Forelimb muscle (tissue), 1 donor: Measurements from ENCODE around the gene BSG. TPM values are rescaled to one million over a fixed set of nuclear protein-coding genes. Genes with fewer than 3 reads are reported as not detected.

Experiments used
- DNase-seq: peaks from one replicate; pipeline ENCODE4 v3.0.0-alpha.2; 2013; ENCODE audit warnings: low read depth
- polyA plus RNA-seq: library from polyadenylated mRNA; unstranded; fragments of 120-200 nt; gene quantifications from one replicate; pipeline ENCODE4 v1.2.1, GENCODE V29; 2013; ENCODE audit not compliant: insufficient read length

Gene BSG
- 210 TPM for polyA plus RNA-seq

DNA sequence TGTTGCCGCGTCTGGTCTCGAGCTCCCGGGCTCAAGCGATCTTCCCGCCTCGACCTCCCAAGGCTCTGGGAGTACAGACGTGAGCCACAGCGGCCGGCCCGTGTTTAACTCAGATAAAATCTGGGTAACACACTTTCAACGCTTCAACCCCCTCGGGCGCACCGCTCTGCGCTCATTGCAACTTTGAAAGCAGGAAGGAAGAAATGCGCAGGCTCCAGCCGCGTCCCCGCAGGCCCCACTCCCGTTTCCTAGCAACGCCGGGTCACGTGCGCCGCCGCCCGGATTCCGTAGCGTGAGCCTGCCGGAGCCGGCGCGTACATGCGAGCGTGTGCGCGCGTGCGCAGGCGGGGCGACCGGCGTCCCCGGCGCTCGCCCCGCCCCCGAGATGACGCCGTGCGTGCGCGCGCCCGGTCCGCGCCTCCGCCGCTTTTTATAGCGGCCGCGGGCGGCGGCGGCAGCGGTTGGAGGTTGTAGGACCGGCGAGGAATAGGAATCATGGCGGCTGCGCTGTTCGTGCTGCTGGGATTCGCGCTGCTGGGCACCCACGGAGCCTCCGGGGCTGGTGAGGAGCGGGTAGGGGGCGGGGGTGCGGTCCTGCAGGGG, at the start of gene BSG:
Gene BSG (plus strand): TSS at position 457 of the 603 bp plus-strand sequence. CDS start 39 bp downstream, at position 496.
- DNase-seq = peak; percentile 91

DNA sequence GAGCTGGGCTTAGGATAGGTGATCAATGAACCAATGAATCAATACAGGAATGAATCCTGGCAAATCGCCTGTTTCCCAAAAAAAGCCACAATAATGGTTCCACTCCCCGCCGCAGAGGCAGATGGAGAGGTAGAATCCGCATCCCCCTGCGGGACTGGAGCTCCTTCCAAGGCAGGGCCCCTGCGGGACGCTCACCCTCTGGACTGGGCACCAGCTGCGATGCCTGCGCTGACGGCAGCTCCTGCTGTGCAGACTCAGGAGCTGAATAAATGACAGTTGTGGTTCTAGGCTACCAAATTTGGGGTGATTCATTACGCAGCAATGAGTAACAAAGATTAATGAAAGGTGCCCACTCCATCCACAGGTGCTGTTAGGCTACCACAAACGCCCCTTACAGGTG, 49.7 kb upstream of the BSG start:
- DNase-seq = no peak

DNA sequence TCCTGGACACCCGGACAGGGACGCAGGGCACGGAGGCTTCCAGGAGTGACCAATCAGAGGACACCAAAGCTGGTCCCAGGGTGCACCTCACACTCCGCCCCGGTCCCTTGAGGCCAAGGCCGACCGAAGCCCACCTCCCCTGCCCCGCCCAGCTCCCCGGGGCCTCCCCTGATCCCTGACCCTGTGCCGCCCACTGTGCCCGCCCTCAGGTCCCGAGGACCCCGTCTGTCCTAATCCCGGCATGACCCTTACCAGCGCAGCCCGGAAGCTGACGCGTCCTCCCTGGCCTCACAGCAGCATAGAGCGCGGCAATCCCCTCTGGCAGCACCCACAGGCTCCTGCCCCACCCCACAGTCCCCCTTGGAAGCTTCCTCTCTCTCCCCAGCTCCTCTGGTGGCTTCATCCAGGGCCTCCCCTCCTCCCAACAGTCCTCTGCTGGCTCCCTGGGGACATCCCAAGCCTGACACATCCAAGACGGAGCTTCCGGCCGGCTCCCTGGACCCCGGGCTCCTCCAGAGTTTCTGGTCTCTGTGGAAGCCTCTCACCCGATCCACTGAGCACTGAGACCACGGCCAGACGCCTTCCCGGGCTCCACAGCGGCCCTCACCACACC, 48.2 kb upstream of the BSG start:
- DNase-seq = no peak

DNA sequence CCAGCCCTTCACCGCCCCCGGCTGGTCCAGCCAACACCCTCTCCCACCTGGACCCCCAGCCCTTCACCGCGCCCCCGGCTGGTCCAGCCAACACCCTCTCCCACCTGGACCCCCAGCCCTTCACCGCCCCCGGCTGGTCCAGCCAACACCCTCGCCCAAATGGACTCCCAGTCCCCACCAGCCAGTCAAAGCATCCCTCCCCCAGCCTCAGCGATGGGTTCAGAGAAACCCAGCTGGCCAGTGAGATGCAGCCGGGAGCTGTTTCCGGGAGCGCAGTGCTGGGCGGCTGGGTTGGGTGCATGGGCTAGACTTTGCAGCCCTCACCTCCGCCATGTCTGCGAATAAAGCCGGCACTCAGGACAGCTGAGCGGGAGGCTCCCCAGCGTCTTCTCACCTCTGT, 47.4 kb upstream of the BSG start:
- no peak for DNase-seq

DNA sequence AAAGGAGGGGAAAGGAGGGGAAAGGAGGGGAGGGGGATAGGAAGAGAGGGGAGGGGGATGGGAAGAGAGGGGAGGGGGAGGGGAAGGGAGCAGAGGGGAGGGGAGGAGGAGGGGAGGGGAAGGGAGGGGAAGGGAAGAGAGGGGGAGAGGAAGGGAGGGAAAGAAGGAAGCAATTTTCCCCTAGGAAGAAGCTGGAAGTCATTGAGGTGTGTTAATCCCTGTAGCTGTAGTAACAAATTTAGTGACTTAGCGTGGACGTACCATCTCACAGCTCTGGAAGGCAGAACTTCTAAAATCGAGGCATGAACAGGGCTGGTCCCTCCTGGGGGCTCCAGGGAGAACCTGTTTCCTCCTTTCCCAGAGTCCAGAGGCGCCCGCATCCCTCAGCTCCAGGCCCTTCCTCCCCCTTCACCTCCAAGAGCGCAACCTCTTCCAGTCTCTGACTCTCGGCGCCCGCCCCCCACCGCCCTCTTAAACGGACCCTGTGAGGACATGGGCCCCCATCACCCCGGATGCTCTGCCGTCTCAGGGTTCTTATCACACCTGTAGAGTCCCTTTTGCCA, 46.5 kb upstream of the BSG start:
- DNase-seq = no peak

DNA sequence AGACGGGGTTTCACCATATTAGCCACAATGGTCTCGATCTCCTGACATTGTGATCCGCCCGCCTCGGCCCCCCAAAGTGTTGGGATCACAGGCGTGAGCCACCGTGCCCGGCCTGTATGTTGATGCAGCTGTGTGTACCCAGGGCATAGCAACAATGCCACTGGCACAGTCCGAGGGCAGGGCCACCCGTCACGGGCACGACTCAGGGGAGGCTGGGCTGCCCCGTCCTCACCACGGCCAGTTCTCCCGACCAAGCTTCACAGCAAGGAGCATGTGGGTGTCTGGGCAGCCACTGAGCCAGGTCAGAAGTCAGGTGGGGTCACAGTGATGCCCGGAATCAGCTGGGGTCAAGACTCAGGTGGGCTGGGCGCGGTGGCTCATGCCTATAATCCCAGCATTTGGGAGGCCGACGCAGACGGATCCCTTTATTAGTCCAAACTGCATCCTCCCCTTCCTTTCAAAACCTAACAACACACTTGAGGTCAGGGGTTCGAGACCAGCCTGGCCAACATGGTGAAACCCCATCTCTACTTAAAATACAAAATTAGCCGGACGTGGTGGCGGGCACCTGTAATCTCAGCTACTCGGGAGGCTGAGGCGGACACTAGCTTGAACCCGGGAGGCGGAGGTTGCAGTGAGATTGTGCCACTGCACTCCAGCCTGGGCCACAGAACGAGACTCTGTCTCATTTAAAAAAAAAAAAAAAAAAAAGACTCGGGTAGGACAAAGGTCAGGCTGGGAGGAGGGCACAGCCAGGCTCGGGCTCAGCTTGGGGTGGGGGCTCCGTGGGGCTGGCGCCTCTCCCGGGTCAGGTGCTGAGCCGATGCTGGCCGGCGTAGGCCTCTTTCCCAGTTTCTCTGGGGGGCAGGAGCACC, 42.0 kb upstream of the BSG start:
- DNase-seq = no peak

DNA sequence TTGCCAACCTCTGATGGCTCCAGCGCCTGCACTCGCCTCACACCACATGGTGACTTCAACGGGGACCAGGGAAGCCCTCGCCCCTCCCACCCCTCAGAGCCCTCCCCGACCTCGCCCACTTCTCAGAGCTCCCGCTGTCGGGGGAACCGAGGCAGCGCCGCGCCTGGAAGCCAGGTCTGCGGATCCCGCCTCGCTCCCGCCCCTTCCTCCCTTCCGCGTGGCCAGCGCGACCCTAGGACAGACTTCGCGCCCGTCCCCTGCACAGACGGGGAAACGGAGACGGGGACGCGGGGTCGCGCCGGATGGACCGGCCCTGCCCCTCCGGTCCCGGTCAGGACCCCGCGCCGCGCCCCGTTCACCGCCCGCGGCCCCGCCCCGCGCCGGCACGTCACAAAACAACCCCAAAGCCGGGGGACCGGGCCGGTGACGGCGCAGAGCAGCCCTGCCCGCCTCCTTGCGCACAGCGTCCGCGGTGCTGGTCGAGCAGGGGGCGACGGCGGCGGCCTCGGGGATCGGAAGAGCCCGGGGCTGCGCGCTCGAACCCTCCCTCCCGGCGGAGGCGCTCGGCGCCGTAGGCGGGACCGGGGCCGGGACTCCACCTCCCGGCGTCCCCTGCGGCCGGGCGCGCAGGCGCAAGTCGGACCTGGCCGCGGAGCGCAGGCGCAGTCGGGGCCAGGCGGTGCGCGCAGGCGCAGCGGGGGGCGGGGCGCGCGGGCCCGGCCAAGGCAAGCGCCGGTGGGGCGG, 41.2 kb upstream of the BSG start:
- DNase-seq = no peak

DNA sequence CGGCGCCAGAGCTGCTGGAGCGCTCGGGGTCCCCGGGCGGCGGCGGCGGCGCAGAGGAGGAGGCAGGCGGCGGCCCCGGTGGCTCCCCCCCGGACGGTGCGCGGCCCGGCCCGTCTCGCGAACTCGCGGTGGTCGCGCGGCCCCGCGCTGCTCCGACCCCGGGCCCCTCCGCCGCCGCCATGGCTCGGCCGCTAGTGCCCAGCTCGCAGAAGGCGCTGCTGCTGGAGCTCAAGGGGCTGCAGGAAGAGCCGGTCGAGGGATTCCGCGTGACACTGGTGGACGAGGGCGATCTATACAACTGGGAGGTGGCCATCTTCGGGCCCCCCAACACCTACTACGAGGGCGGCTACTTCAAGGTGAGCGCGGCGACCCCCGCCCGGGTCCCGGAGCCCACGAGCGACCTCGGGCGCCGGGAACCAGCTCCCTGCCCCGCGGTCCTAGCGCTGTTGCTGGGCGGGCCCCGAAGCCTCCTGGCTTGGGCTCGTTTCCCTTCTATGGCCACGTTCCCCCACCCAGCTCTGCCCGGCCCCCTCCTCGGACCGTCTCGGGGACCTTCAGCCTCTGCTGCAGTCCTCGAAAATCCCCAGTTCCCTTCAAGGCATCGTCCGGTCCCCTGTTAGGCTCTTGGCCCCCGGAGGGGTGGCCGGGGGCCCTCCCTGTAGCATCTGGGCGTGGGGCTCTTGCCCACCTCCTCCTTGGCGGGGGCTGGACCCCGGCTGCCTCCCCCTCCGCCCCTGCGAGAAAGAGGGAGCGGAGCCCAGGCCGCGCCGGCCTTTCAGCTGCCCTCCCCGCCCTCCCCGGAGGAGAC, 40.4 kb upstream of the BSG start, which contains the start of gene CDC34:
Gene CDC34 (plus strand): TSS at position 8 of the 808 bp plus-strand sequence. CDS start 172 bp downstream, at position 180.
- no peak for DNase-seq

DNA sequence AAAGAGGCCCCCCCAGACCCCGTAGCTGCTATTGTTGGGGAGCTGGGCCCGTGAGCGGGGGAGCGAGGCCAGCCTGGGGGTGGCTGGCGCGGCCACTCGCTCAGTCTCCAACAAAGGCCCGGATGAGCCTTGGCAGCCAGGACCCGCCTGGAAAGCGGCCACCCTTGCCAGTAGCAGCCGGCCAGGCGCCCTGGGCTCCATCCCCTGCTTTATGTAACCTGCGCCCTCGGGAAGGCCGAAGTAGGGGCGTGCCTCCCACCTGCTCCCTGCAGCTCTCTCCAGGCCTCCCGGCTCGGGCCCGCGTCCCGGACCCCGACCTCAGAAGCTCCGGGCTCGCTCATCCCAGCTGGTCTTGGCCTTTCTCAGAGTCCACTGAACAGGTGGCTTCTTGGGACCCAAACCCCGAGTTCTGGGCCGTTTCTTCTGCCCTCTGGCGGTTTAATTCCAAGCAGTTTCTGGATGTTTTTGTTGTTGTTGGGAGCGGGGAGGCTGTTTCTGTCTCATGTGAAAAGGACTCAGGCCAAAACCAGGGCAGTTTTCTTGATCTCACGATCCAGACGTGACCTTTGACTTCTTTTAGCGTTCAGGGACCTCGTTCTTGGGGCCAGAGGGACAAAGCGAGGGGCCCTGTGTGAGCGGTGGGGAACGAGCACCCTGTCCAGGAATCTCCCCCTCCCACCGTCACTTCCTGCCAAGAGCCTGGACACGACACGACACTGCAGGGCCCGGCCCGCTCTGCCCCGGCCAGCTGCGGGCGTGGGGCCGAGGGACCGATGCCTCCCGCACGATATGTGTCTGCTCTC, 39.6 kb upstream of the BSG start:
- DNase-seq = no peak

DNA sequence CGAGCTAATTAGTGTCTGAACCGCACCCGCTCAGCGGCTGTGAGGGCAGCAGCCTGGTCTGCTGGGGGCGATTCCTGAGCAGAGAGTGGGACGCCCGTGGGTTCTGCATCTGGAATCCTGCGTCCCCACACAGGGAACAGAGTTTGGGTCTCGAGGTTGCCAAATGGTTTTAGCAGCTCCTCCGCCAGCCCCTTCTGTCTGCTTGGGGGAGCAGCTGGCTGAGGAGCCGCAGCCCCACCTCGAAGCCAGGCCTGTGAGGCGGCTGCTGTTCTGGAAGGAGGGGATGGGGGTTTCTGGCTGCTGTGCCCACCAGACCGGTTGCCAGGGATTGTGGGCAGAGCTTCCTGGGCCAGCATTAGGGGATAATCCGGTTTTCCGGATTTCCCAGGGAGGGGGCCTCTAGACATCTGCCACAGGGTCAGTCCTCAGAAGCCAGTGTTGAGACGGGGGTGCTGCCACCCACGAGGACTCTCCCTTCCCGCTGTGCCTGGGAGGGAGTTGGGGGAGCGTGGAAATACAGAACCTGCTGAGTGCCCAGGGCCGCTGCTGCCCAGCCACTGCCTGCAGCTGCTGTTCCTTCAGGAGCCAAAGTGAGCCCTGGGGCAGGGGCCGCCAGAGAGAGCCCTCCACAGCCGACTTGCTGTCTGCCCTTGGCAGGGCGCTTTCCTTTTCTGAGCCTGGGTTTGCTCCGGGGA, 38.9 kb upstream of the BSG start:
- no peak for DNase-seq

DNA sequence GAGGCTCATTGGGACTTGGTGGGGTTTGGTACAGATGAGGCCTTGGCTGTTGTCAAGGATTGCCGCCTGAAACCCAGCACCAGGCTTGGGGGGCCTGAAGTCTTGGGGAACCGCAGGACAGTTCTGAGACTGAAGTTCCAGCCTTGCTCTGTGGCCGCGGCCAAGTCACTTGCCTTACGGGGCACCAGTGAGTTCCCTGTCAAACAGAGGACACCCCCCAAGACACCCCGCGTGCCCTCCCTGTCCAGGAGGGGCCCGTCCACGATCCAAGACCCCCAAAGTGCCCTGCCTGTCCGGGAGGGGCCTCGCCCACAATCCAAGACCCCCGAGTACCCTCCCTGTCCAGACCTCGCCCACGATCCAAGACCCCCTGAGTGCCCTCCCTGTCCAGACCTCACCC, 38.3 kb upstream of the BSG start:
- no peak for DNase-seq

DNA sequence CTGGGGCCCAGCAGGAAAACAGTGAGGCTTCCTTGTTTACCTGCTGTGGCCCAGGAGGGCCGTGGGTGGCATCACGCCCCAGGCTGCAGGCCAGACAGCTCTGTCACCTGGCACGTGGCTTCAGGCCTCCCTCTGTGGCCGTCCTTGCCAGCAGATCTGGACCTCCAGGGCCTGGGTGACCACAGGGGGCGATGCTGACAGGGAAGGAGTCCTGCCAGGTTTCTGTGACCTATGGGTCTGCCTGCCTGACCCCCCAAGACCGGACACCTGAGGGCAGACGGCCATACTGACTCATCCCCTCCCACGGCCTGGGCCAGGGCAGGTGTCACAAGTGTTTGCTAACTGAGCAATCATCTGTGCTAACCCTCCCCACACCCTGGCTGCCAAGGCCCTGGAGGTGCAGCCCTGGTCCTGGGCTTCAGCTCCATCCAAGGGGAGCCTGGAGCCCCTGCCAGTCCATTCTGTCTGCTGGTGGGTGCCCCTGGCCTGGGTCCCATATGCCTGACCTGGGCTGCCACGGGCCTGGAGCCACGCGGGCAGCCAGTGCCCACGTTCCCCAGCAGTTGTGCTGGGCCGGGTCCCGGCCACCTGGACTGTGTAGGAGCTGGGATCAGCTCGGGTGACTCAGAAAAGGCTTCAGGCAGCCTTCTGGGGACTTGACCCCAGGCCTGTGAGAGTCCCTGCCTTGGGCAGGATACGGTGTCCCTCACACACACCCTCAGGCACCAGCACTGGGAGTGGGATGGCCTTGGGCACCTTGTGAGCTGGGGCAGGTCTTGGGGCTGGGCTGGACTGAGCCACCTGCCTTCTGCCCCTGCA, 37.2 kb upstream of the BSG start:
- DNase-seq = no peak

DNA sequence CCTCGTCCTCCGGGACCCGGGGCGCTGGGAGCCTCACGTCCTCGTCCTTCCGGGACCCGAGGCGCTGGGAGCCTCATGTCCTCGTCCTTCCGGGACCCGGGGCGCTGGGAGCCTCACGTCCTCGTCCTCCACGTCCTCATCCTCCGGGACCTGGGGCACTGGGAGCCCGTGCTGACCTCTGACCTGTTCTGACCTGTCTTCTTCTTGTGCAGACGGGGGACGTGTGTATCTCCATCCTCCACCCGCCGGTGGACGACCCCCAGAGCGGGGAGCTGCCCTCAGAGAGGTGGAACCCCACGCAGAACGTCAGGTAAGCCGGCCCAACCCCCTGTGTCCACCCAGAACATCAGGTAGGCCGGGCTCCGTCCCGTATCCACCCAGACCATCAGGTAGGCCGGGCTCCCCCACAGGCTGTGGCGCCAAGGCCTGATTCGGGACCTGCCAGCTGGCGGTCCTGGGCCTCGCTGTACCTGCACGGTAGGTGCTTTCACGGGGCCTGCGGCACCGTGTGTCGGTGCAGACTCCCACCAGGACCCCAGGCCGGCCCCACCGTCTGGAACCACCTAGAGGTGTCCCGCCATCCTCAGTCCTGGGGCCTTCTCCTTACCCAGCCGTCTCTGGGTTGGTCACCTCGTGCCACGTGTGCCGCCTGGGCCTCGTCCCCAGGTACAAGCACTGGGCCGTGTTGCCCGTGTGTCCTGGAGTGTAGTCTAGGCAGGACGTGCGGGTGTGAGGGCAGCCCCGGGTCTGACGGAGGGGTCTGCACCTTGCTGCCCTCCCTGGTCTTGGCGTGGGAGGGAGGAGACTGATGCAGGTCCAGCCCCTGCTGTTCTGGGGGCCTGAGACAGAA, 36.1 kb upstream of the BSG start:
- no peak for DNase-seq

DNA sequence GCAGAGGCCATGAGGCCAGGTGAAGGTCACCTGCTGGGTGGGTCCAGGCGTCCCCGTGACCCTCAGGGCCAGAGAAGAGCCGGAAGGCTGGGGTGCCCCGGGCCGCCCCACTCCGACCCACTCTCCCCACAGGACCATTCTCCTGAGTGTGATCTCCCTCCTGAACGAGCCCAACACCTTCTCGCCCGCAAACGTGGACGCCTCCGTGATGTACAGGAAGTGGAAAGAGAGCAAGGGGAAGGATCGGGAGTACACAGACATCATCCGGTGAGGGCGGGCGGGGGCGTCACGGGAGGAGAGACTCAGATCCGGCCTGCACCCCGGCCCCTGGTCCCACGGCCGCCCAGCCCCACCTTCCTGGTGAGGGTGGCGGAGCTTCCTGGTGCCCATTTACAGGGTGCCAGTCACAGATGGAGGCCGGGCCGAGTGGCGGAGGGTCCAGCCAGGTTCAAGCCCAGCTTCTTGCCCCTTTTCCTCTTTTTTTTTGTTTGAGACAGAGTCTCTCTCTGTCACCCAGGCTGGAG, 35.5 kb upstream of the BSG start:
- no peak for DNase-seq

DNA sequence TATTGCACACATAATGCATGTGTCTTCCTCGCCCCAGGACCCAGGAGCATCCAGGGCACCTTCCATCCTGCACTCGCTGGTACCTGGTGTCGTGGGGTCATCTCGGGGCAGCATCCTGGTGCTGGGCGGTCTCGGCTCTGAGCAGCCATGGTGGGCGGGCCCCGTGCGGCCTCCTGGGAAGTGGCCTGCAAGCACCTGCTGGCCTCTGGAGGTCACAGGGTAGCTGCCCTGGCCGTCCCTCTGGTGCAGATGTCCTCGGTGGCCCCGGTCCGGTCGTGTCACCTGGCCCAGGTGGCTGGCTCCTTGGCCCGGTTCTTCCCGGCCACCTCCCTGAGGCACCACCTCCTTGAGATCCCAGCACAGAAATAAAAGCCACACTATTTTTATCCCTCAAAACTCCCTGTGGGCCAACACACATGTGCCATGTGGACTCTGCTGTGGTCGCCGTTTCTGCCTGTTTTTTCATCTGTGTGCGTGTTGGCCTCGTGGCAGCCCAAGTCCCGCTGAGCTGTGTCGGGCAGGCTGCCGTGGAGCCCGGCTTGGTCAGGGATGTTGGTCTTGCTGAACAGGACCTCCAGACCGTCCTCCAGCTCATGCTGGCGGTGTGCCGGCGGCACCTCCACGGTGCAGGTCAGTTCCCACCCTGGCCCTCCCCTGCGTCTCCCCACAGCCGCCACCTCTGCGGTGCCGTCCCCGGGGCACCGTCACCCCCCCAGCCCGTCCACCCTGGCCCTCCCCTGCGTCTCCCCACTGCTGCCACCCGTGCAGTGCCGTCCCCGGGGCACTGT, 33.6 kb upstream of the BSG start:
- DNase-seq = no peak

DNA sequence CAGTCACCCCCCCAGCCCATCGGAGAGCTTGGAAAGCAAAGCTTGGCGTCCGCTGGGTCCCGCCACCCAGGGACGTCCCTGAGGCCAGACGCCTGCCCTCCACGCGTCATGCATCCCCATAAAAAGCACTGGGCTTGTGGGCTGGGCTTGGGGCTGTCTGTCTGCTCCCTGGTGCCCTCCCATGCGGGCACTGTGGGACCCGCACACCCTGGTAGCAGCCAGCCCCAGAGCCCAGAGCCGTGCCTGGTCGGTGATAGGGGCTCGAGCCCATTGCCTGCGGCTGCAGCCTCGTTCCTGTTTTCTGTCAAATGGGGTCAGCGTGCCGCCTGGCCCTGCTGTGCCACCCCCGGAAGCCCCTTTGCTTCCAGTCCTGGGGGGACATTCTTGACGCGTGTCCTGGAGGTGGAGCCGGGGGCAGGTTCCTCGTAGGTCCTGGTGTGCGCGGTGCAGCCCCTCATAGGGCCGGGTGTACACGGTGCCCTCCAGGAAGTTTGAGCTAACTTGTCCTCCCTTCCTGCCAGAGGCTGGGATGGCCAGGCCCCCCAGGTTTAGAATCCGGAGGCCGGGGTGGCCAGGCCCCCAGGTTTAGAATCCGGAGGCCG, 32.9 kb upstream of the BSG start:
- DNase-seq = no peak
